GM19239 (cell line): ENCODE data around the gene C11orf71.

Source experiments
- DNase-seq: peaks from one replicate; pipeline ENCODE4 v3.0.0; 2011; ENCODE audit warnings: low spot score; ENCODE audit not compliant: insufficient read length
- FAIRE-seq: peaks from 2 replicates; lab custom pipeline; 2011; peaks lifted over from hg19 to GRCh38; lab: Jason Lieb, UNC

Gene C11orf71

DNA sequence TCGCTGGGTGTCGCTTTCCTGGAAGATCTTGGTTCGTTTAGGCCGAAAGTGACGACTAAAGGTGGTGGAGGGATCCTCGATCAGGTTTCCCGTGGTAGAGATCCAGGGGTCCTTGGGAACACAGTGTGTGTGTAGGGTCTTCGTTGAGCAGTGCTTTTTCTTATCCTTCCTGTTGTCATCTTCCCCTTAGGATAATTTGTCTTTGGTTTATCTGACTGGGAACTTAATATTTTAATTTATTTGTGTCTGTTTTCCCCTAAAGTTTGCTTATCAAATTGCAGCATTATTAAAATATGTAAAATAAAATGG is 558 bp upstream of the C11orf71 start:
- FAIRE-seq (no peak), DNase-seq (no peak)

DNA sequence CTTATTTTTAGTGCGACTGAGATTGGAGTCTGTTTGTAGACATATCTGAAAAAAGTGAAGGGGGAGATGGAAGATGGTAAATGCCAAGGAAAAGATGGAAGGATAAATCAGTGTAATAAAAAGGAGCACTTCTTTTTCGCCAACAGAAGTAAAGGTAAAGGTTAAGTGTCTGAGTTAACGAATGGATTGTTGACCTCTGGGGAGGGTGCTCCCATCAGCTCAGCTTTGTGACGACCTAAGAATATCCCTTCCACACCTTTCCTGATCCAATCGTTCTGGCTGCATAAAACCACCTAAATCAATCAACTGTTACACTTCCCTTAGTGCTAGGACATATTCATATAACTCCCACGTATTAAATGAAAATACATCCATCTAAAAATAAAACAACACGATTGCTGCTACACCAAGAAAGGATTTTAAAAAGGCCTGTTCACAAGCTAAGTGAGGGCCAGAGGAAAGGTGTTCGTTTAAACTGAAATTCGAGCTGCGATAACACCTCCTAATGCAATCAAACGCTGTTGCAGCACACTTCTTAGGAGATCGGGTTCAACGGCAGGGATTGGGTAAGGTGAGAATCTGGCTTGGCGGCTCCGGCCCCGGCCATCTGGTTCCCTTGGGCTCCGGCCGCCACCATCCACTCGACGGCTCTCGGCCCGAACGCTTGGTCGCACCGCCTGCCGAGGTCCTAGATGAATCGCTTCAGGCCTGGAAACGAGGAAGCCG is 658 bp downstream of the C11orf71 start:
- FAIRE-seq (no peak), DNase-seq (no peak)

DNA sequence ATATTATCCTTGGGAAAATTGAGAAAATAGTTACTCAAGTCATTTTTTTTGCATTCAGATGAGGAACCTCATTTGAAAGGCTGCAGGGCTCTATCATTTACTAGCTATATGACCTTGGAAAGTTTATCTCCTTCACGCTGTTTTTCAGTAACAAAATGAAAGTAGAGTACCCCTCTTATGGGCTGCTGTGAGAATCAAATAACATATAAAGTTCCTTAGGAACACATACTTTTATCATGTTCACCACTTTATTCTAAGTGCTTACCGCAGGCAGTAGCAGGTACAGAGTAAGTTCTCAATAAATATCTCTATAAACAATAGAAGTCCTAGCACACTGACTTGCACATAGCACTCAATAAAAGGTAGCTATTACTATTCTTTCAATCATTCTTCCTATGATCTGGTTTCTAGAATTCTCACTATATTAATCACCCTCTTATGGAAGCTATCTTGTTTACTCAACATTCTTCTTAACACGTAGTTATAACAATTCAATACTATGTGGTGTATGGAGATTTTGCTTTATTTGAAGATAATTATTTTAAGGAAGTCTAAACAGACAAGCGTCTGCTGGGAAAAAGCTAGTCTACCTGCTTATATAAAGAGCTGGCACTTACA is 1.9 kb downstream of the C11orf71 start:
- DNase-seq (no peak), FAIRE-seq (no peak)

DNA sequence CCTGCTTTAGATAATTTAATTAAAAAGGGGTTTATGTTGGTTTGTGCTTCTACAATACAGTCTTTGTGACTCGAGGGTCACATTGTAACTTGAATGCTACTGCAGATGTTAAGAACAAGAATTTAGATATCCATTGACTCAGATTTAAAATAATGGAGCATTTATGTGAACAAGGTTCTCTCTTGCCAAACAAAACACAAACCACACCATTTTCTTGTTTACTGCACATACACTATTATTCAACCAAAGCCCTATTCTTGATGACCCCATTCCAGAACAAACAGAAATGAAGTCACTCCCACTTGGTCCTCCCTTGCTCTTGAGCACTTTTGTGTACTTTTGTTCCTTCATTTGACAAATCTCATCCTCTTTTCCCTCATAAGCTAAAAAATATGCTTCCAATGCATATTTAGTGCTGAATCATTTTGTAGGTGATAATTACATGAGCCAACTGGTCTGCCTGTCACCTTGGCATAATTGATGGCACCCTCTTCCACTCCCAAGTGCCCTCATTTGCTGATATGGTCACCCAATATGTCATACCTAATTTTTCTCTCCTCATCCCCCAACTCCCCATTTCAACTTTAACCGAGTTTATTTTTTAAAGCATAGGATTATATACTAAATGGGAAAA is 2.8 kb downstream of the C11orf71 start:
- DNase-seq (no peak), FAIRE-seq (no peak)

DNA sequence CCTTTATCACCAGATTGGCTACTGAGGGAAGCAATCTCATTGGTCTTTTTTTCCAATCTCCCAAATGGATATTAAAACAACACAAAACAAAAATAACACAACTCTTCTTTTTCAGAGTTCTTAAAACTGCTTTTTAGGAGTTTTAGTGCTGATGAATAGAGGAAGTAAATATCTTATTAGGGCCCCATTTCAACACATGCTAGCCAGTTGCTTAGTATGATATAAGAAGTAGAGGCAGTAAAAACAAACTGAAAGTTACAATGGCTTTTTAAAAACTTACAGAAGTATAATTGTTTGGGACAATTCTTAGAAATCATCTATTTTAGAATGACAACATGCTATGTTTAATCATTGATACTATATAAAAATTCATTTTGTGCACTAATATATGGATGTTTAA is 3.4 kb downstream of the C11orf71 start:
- FAIRE-seq (no peak), DNase-seq (no peak)

DNA sequence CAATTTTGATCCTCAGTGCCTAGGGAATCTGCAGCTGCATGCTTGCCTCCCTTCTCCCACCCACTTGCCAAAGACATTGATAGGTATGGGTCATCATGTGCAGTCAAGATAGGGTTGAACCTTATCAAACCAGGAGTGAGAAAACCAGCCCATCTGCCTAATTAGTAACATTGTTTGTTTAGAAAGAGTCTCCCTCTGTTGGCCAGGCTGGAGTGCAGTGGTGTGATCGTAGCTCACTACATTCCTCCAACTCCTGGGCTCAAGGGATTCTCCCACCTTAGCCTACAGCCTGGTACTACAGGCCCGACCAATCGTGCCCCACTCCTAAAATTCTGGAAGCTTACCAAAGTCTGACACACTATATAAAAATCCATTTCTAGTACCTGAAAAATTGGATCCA is 4.6 kb downstream of the C11orf71 start:
- DNase-seq (no peak), FAIRE-seq (peak; percentile 14)

DNA sequence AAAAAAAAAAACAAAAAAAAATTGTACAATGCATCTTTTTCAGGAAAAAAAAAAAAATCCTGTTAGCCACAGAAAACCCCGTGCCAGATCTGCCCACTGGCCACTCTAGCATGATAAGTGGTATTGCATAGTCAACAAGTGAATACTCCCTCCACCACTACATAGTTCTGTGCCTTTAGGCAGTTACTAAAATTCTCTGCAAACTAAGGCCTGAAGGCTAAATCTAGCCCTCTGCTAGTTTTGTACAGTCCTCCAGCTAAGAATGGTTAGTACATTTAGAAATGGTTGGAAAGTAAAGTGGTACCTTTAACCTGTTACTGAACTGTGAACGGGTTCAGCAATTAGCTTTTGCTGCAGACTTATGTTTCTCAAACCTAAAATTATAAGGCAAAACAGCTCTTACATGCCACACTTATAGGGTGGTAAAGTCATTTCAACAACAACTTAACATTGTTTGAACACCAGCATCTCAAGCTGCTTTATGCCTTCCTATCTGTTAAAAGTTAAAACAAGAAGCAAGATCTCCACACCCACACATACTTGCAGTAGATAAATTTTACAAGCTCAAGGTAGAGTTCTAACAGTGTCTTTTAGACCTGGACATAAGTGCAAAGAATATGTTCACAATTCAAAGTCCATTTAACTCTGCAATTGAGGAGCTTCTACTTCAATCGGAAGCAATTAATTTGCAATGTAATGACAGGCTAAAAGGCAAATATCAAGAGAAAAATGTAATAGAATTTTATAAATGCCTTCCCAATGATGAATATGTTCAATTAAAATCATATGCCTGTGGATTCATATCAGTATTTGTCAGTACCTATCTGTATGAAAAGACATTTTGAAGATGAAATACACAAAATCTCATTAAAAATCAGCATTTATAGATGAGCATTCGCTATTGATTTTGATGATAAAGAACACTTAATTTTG is 7.3 kb downstream of the C11orf71 start:
- DNase-seq (no peak), FAIRE-seq (no peak)

DNA sequence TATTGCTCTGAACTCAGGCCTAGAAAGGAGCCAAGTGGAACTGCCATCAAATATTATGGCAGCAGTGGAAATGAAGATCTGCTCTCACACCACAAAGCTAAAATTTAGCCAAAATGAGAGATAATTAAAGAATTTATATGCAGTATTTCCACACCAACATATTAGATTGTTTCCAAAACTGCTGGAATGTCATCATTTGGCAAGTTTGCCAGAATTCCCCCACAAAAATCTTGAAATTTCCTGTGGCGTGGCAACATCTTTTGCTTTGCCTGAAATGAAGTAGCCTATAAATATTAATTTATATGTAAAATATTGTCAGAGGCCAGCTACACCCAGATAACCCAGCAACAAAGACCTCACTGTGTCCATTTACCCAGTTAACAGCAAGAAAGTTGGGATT is 13.8 kb downstream of the C11orf71 start:
- DNase-seq (no peak), FAIRE-seq (no peak)

DNA sequence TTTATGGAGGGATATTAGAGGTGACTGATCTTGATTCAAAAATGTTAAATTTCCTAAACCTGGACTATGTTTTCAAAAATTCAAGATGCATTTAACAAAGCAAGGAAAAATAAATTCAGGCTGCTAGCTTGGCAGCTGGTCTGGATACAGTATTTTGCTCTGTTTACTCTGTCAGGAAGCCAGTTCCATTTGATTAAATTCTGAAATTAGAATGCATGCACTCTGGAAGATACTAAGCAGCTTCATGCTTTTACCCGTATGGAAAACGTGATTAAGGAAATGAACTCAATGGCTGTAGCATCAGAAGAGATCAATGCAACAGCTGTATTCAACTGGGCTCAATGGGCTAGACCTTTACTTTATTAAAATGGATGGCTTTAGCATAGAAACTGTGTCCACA is 14.2 kb downstream of the C11orf71 start:
- DNase-seq, result no peak
- no peak for FAIRE-seq

DNA sequence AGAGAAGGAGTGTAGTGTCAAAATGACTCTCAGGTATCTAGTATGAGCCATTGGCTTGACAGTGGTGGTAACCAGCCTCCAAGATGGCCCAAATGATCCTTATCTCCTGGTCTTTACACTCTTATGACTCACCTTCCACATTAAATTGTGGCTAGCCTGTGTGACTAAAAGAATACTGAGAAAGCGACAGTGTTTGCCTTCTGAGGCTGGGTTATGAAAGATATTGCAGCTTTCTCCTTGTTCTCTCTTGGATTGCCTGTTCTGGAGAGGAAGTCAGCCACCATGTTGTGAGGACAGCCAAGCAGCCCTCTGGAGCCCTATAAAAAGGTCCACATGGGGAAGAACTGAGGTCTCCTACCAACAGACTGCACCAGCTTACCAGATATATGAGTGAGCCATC is 15.8 kb downstream of the C11orf71 start:
- DNase-seq, result no peak
- FAIRE-seq, result no peak

DNA sequence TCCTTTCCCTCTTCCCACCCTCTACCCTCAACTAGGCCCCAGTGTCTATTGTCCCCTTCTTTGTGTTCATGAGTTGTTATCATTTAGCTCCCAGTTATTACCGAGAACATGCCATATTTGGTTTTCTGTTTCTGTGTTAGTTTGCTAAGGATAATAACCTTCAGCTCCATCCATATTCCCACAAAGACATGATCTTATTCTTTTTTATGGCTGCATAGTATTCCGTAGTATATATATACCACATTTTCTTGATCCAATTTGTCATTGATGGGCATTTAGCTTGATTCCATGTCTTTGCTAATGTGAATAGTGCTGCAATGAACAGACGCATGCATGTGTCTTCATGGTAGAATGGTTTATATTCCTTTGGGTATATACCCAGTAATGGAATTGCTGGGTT is 17.8 kb downstream of the C11orf71 start:
- DNase-seq (no peak), FAIRE-seq (no peak)

DNA sequence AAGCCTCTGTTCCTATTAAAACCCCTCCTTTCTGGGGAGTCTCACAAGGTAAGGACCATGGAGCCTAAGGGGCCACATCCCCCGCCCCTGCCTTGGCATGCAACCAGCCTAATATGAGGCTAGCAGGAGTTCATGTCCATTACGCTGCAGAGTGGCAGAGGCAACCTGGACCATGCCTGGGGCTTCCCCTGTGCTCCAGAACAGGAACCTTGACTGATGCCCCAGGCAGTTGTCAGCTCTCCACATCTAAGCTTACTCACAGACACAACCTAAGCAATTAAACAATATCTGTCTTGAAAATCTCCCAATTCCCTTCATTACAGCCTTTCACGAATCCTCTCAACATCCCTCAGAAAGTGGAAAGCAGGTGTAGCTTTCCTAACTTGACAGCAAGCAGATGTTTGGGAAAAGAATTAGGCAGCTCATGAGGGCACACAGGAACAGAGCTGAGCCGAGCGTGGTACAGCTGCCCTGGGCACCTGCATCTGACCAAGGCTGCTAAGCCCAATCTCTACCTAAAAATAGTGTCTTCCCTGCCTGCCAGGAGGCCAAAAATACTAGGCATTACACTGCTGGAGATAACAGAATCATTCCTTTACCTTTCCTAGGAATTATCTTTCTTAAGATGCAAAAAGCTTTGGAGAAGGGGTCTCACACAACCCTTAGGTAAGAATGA is 20.8 kb downstream of the C11orf71 start:
- FAIRE-seq (no peak), DNase-seq (no peak)

DNA sequence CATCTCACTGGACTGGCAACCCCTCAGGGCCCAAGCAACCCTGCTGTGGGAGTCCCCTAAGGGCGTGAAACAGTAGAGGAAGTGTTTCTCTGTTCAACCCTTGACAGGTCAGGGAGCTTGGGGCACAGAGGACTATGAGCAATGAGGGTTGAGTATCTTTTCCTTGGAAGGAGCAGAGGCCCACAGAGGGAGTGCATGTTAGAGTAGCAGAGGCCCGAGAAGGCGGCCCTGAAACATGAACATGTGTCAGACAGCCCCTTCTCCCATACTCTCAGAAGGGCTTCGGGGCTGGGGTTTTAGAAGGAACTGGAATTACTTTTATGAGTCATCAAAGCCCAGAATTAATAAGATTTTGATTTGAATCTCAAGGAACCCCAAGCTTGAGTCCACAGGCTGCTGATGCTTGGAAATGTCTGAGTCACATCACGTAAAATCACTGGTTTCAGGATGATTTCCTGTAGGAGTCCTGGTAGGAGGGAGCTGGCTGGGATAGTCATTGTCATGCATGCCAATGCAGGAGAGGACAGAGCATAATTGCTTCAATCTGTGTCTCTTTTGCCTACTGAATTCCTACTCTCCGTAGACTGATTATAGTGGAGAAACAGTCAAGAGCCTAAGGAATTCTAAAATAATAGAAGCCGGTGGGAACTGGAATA is 22.6 kb downstream of the C11orf71 start:
- FAIRE-seq, result no peak
- no peak for DNase-seq

DNA sequence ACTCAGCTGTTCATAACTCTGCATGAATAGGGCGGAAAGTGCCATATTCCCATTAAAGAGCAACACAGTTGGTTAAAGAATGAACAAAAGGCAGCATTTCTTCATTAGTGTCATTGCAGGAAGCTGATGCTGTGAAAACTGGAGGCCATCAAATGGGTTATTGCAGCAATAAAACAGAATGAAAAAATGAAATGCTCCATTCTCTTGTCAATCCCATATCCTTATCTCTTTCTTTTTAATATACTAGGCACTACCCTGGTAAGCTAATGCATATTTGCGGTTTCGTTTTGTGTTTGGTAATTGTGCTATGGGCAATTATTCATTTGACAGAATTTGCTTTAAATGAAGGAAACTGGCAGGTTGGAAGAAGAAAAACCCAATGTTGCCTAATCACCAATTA is 25.3 kb downstream of the C11orf71 start:
- no peak for FAIRE-seq

DNA sequence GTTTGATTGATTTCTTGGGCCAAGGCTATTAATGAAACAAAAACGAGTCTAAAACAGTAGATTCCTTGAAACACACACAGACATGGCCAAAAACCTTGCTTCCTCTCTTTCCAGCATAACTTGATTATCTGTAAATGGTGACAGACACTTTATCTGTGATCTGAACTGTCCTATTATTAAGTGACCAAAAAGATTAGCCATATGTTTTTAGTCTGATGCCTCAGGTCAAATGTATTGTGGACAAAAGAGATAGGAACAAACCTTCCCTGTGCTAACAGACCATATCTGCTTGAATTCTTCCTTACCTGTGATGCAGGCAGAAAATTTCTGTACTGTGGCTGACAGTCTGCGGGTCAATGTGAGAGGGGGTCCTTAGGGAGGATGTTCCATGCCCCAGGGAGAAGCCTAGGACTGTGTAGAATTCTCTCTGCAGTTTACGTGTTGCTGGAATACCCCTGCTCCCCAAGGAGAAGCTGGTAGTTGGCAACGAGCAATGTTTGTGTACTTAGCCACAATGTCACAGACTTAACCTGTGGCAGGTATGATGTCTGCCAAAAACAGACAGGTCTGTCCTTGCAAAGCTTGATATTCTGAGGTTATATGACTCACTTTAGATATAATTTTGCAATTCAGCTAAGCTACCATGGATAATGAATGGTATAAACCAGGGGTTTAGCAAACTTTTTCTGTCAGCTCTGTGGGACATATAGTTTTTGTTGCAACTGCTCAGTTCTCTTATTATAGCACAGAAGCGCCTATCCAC is 31.2 kb downstream of the C11orf71 start:
- DNase-seq, result no peak
- no peak for FAIRE-seq

More for the DNA sequence above, 25.3 kb downstream of the C11orf71 start:
- DNase-seq, result no peak

DNA sequence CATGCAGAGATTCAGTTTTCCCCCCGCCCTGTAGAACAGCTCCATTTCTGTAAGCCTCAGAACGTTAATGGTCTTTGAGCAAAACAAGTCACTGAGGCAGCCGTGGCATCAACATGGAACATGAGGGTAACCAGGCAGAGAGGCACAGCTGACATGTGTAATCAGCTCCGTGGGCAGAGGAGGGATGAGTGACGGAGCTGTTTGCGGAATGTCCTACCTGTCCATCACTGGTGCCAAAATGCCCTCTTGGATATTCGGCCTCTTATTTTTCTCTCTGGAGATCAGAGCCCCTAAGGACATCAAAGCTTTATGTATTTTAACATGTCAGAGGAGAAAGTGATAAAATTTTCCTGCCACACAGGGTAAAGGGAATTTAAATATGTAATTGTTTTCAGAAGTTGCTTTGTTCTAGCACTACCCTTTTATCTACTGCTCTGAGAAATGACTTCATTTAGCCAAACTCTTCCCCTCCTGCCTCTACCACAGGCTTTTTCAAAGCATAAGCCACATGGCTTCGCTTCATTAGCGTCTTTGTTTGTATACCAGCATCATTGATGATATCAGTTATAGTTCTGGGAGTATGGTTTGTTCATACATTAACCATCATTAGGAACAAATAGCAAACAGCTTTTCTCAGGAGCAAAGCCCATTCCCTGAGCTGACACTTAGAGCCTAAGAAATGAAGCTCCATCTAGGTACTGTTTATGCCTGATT is 32.9 kb downstream of the C11orf71 start:
- DNase-seq (no peak), FAIRE-seq (no peak)

DNA sequence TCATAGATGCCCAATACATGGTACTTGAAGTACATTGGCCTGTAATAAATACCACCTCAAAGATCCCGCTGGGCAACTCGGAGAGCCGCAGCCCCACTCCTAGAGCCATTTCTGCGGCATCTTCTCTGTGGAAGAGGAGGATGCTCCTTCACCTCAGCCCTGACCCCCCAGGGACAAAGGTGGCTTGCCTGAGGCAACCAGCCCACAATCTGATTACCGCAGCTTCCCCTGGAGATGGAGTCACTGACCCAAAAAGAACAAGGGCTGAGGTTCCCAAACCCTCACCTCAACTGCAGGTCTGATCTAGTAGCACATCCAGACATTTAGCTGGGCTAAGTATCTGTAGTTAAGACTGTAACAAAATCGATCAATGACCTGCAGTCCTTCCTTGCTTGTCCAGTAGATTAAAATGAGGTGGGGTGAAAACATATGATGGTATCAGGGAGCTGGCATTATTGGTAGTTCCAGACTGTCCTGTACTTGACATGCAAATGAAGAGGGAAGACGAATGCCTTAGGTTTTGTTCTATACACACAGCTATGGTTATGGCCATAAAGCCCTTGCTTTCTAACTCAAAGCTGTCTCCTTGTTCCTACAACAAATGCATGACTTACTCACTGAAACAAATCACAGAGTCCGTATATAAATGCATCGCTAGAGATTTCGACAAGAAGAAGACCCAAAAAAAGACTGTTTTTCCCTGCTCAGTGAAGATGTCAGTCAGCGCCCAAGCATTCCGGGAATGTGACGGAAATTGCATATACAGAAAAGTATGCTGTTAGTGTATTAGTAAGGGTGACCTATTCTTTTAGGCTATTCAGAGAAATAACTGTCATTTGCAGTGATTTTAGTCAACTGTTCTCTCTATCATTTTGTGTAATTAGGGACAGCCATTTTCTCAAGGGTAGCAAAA is 33.7 kb downstream of the C11orf71 start:
- no peak for FAIRE-seq
- DNase-seq, result no peak
